PC-9 (cell line): Measurements from ENCODE around the gene KIAA2012.

ENCODE experiments used
- EZH2 ChIP-seq: fragments of 200-600 bp; sonication (generic); IDR thresholded peaks from 2 replicates; pipeline ENCODE4 v1.8.0; 2017; ENCODE audit warnings: antibody characterized with exemption, low read depth
- TF ChIP-seq, protein P1 (sequence below): fragments of 200-600 bp; sonication (generic); conservative IDR thresholded peaks from 2 replicates; pipeline ENCODE4 v1.6.1; 2017; ENCODE audit warnings: mixed run types, antibody characterized with exemption, mild to moderate bottlenecking, moderate library complexity

DNA sequence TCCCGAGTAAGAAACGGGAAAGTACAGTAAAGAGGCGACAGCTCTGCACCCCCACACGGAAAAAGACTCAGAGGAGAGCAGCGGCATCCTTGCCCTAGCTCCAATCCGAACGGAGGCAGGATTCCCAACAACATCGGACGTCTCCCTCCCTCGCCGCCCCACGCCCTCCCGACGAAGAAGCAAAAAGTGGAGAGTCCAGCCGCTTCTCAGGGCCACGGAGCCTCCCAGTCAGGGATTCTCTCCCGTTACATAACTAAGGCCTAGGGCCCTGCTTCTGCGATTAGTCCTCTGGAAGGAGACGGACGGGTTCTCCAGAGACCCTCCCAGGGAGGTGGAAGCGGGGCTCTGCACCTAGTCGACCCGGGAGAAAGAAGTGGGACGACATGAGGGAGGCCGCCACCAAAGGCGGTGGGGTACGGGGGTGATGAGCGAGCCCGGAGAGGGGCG lies 164.8 kb downstream of the KIAA2012 start:
- TF ChIP-seq, protein P1, sequence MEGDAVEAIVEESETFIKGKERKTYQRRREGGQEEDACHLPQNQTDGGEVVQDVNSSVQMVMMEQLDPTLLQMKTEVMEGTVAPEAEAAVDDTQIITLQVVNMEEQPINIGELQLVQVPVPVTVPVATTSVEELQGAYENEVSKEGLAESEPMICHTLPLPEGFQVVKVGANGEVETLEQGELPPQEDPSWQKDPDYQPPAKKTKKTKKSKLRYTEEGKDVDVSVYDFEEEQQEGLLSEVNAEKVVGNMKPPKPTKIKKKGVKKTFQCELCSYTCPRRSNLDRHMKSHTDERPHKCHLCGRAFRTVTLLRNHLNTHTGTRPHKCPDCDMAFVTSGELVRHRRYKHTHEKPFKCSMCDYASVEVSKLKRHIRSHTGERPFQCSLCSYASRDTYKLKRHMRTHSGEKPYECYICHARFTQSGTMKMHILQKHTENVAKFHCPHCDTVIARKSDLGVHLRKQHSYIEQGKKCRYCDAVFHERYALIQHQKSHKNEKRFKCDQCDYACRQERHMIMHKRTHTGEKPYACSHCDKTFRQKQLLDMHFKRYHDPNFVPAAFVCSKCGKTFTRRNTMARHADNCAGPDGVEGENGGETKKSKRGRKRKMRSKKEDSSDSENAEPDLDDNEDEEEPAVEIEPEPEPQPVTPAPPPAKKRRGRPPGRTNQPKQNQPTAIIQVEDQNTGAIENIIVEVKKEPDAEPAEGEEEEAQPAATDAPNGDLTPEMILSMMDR: no peak
- TF ChIP-seq EZH2: no peak
